Measurements from ENCODE around the gene TARDBP.

Gene TARDBP

DNA sequence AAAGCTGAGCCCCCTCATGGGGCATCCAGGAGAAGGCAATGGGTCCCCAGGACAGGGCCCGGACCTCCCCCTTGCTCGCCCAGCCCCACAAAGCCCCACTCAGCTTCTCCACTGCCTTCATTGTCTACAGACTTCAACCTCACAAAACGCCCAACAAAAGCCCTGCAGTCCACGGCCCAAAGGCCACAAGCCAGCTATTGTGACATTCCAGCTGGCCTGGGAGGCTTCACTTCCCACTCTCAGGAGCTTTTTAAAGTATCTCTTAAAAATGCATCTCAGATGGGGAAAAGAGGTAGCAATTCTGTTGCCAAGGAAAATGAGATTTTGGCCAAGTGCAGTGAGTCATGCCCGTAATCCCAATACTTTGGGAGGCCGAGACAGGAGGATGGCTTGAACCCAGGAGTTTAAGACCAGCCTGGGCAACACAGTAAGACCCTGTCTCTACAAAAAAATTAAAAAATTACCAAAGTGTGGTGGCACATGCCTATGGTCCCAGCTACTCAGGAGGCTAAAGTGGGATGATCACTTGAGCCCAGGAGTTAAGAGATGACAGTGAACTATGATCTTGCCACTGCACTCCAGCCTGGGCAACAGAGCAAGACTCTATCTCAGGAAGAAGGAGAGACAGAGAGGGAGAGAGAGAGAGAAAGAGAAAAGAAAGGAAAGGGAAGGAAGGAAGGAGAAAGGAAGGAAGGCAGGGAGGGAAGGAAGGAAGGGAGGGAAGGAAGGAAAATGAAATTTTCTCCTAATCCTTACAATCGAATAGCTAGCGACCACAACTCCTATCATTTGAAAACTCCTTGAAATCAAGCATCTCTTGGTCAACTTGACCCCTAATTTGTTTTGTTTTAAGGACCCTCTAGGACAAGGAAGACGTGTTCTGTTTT is 31.4 kb upstream of the TARDBP start:
- no peaks in the 10 kb centered on the region for H3K79me2 ChIP-seq (ENCODE audit: control insufficient read depth, low read length)
- peaks cover 13% of the 10 kb centered on the region for H3K4me1 ChIP-seq (ENCODE audit: control insufficient read depth, low read length)
- H3K36me3 ChIP-seq (ENCODE audit: control insufficient read depth, low read length): no peaks in the 10 kb centered on the region
- H3K4me3 ChIP-seq (ENCODE audit: low read length): no peak overlapping the region
- peaks cover 44% of the 10 kb centered on the region for H3K27me3 ChIP-seq (ENCODE audit: control insufficient read depth, low read length)
- H3K27ac ChIP-seq (ENCODE audit: low read depth, low read length): no peak overlapping the region
- H3K9me2 ChIP-seq (replicated peaks; ENCODE audit: control insufficient read depth, low read length): no peaks in the 10 kb centered on the region
- H4K20me1 ChIP-seq (ENCODE audit: control insufficient read depth, insufficient read depth, low read depth, low read length): no peaks in the 10 kb centered on the region
- no peak overlapping the region for H3K4me2 ChIP-seq (ENCODE audit: low read length)
- H3F3A ChIP-seq (ENCODE audit: control insufficient read depth, insufficient read depth): no peaks in the 10 kb centered on the region
- no peaks in the 10 kb centered on the region for H3K9me3 ChIP-seq (ENCODE audit: control insufficient read depth, insufficient read depth, low read length)
- TF ChIP-seq, protein P1, sequence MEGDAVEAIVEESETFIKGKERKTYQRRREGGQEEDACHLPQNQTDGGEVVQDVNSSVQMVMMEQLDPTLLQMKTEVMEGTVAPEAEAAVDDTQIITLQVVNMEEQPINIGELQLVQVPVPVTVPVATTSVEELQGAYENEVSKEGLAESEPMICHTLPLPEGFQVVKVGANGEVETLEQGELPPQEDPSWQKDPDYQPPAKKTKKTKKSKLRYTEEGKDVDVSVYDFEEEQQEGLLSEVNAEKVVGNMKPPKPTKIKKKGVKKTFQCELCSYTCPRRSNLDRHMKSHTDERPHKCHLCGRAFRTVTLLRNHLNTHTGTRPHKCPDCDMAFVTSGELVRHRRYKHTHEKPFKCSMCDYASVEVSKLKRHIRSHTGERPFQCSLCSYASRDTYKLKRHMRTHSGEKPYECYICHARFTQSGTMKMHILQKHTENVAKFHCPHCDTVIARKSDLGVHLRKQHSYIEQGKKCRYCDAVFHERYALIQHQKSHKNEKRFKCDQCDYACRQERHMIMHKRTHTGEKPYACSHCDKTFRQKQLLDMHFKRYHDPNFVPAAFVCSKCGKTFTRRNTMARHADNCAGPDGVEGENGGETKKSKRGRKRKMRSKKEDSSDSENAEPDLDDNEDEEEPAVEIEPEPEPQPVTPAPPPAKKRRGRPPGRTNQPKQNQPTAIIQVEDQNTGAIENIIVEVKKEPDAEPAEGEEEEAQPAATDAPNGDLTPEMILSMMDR (IDR thresholded peaks at IDR 0.05; ENCODE audit: low read depth, low read length, poor library complexity, severe bottlenecking): no peak
- no peak for TF ChIP-seq EZH2phosphoT487 (IDR thresholded peaks at IDR 0.05; ENCODE audit: borderline replicate concordance, low read length)

DNA sequence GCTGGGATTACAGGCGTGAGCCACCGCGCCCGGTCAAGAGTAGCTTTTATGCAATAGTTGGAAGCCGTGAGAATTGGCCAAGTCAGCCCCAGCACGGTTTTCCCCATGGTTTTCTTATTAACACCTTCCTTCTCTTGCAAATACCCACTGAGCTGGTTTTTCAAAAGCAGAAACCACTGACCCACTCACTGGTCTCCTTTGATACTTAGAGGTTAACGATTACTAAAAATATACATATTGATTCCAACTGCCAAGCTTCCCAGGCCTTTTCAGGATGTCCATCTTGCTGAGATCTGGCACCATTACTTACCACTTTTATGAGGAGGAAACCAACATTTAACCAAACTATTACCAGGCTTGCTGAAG is 25.9 kb upstream of the TARDBP start:
- Histone ChIP-seq H3K27me3 (ENCODE audit: control insufficient read depth, low read length) (peaks cover 30% of the 10 kb centered on the region), H3K4me3 (ENCODE audit: low read length) (no peak overlapping the region), H3K4me2 (ENCODE audit: low read length) (no peak overlapping the region), H3F3A (ENCODE audit: control insufficient read depth, insufficient read depth) (no peaks in the 10 kb centered on the region), H3K9me3 (ENCODE audit: control insufficient read depth, insufficient read depth, low read length) (no peaks in the 10 kb centered on the region), H3K36me3 (ENCODE audit: control insufficient read depth, low read length) (no peaks in the 10 kb centered on the region), H4K20me1 (ENCODE audit: control insufficient read depth, insufficient read depth, low read depth, low read length) (no peaks in the 10 kb centered on the region), H3K79me2 (ENCODE audit: control insufficient read depth, low read length) (no peaks in the 10 kb centered on the region), H3K4me1 (ENCODE audit: control insufficient read depth, low read length) (peaks cover 9% of the 10 kb centered on the region), H3K27ac (ENCODE audit: low read depth, low read length) (no peak overlapping the region), H3K9me2 (replicated peaks; ENCODE audit: control insufficient read depth, low read length) (no peaks in the 10 kb centered on the region)
- TF ChIP-seq, protein P1 (IDR thresholded peaks at IDR 0.05; ENCODE audit: low read depth, low read length, poor library complexity, severe bottlenecking): no peak
- no peak for TF ChIP-seq EZH2phosphoT487 (IDR thresholded peaks at IDR 0.05; ENCODE audit: borderline replicate concordance, low read length)

DNA sequence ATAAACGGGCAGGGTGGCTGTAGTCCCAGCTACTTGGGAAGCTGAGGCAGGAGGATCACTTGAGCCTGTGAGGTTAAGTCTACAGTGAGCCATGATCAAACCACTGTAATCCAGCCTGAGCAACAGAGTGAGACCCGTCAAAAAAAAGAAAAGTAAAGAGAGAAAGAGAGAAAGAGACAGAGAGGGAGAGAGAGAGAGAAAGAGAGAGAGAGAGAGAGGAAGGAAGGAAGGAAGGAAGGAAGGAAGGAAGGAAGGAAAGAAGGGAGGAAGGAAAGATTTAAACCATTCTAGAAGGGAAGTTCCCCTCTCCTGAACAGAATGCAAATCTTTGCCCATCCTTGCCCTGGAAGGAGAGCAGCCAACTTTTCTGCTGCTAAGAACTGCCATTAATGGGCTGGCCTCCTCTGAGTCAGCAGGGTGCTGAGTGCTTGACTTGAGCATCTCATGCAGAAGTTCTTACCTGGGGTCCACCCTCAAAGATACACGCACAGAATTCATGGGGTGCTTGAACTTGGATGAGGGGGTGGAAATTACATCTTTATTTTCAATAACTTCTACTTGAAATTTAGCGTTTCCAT is 24.5 kb upstream of the TARDBP start:
- H4K20me1 ChIP-seq (ENCODE audit: control insufficient read depth, insufficient read depth, low read depth, low read length): no peaks in the 10 kb centered on the region
- no peaks in the 10 kb centered on the region for H3F3A ChIP-seq (ENCODE audit: control insufficient read depth, insufficient read depth)
- H3K4me3 ChIP-seq (ENCODE audit: low read length): no peak overlapping the region
- TF ChIP-seq, protein P1 (IDR thresholded peaks at IDR 0.05; ENCODE audit: low read depth, low read length, poor library complexity, severe bottlenecking): no peak
- no peak for TF ChIP-seq EZH2phosphoT487 (IDR thresholded peaks at IDR 0.05; ENCODE audit: borderline replicate concordance, low read length)
- H3K4me1 ChIP-seq (ENCODE audit: control insufficient read depth, low read length): peaks cover 9% of the 10 kb centered on the region
- no peaks in the 10 kb centered on the region for H3K79me2 ChIP-seq (ENCODE audit: control insufficient read depth, low read length)
- H3K4me2 ChIP-seq (ENCODE audit: low read length): no peak overlapping the region
- no peaks in the 10 kb centered on the region for H3K9me2 ChIP-seq (replicated peaks; ENCODE audit: control insufficient read depth, low read length)
- no peak overlapping the region for H3K27ac ChIP-seq (ENCODE audit: low read depth, low read length)
- H3K27me3 ChIP-seq (ENCODE audit: control insufficient read depth, low read length): peaks cover 25% of the 10 kb centered on the region
- no peaks in the 10 kb centered on the region for H3K9me3 ChIP-seq (ENCODE audit: control insufficient read depth, insufficient read depth, low read length)
- H3K36me3 ChIP-seq (ENCODE audit: control insufficient read depth, low read length): no peaks in the 10 kb centered on the region

Measured in DOHH2 (cell line).